DND-41 (cell line): ENCODE results near the gene SIN3A.

Source experiments
- EZH2 ChIP-seq: IDR thresholded peaks from 3 replicates; pipeline ENCODE4 v1.6.1; 2012; ENCODE audit warnings: borderline replicate concordance, low read depth, mild to moderate bottlenecking, moderate library complexity, low read length, inconsistent platforms; ENCODE audit not compliant: severe bottlenecking
- TF ChIP-seq, protein P1 (sequence below): IDR thresholded peaks from 2 replicates; pipeline ENCODE4 v1.5.1; 2012; ENCODE audit warnings: borderline replicate concordance, low read length, moderate library complexity, mild to moderate bottlenecking; ENCODE audit not compliant: poor library complexity, severe bottlenecking; ENCODE audit errors: extremely low read depth

DNA sequence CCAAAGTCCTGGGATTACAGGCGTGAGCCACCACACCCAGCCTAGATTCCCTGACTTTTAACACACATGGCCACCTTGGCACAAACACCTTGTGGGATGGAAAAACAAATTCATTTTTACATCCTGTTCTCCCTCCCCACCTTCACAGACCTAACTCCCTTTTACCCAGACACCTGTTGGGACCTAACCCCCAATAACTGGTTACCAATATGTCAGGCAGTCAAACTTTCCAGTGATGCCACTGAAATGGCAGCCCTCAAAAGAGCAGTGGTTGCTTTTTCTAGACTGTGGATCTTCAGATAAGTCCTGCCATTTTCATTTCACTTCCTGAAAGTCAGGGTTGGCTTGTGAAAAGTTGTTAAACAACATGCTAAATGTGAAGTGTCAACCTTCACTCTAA, 34.9 kb downstream of the SIN3A start:
- TF ChIP-seq, protein P1, sequence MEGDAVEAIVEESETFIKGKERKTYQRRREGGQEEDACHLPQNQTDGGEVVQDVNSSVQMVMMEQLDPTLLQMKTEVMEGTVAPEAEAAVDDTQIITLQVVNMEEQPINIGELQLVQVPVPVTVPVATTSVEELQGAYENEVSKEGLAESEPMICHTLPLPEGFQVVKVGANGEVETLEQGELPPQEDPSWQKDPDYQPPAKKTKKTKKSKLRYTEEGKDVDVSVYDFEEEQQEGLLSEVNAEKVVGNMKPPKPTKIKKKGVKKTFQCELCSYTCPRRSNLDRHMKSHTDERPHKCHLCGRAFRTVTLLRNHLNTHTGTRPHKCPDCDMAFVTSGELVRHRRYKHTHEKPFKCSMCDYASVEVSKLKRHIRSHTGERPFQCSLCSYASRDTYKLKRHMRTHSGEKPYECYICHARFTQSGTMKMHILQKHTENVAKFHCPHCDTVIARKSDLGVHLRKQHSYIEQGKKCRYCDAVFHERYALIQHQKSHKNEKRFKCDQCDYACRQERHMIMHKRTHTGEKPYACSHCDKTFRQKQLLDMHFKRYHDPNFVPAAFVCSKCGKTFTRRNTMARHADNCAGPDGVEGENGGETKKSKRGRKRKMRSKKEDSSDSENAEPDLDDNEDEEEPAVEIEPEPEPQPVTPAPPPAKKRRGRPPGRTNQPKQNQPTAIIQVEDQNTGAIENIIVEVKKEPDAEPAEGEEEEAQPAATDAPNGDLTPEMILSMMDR: no peak
- no peak for TF ChIP-seq EZH2
